GM19099 (cell line): Measurements from ENCODE around the gene GALNTL6.

Experiments used
- POLR2A ChIP-seq: IDR thresholded peaks from 3 replicates; pipeline ENCODE4 v1.6.1; 2011; ENCODE audit warnings: low read depth; ENCODE audit not compliant: insufficient read length; ENCODE audit errors: extremely low read depth

GALNTL6 gene

DNA sequence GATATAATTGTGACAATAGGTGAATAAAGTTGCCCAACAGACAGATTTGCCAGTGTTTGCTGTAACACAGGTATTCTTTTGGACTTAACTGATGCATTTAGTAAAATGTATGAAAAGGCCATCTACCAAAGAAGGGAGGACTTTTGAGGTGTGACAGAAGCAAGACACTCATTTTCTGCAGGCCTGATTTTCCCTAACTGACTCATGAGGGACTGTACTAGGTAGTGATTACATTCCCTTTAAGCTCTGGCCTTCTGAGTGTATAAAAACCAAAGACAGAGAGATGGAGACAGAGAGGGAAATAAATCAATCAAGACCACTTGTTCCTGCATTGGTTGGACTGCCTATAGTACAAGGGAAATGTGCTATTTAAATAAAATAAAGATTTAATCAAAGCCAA, 1204.6 kb downstream of the GALNTL6 start:
- TF ChIP-seq POLR2A, result no peak

DNA sequence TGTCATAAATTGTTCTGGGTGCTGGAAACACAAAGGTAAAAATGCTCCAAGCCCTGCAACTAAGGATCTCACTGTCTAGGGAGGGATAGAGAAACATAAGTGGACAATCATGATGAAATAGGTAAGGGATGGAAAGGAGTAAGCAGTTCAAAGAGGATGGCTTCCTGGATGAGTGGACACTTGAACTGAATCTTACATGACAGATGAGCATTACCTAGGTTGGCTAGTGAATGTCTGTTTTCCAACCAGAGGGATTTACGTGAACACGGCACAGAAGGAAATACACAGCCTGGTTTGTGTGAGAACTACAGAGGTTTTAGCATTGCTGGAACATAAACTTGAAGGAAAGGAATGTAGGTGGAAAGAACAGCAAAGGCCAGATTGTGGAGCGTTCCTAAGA, 1205.2 kb downstream of the GALNTL6 start:
- no peak for TF ChIP-seq POLR2A

DNA sequence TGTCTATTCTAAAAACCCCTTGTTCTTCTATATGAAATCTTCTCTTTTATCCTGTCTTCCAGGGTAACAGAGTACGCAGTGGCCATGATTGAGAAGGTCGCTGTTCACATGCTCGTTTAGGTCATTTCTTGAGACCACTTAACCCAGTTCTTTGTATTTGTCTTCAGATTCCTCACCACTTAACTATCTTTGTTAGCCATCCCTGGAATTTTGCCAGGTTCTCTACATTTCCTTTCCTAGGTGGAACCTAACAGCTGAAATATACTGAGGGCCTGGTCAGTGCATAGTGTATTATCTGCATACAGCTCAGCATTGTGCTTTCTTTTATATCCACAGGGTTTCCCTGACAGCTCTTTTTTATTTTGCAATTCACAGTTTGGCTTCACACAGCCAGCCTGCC, 1206.5 kb downstream of the GALNTL6 start:
- TF ChIP-seq POLR2A, result no peak

DNA sequence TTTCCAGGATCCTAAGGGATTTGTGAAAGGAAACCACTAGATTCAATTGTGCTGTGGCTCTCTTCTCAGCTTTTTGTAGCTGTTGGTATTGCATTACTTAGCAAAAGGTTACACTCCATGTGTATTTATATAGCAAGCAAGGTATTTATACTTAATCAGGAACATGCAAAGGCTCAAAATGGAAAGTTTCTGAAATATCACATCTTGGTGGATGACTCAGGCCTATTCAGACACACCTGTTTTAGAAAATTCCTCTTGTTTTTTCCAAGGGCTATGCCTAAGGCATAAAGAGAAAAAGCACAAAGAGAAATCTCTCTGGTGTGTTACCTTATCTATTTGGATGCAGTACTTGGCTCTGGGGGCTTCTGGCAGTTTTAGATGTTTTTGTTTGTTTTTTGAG, 1211.0 kb downstream of the GALNTL6 start:
- TF ChIP-seq POLR2A, result no peak

DNA sequence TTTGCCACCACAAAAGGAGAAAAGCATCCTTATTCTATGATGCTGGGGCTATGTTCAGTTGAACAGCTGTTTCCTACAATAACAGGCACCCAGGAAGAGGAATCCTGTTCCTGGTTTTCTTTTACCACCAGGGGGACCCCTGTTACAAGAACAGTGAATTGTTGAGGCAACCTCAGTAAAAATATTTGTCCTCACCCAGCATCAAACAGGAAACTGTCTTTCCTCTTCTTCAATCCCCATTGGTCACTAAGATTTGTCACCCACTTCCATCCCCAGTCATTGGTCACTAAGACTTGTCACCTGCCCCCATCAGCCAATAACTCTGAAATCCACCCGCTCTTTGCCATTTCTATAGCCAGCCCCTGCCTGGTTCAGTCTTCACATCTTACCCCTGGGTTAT, 1211.9 kb downstream of the GALNTL6 start:
- TF ChIP-seq POLR2A, result no peak

DNA sequence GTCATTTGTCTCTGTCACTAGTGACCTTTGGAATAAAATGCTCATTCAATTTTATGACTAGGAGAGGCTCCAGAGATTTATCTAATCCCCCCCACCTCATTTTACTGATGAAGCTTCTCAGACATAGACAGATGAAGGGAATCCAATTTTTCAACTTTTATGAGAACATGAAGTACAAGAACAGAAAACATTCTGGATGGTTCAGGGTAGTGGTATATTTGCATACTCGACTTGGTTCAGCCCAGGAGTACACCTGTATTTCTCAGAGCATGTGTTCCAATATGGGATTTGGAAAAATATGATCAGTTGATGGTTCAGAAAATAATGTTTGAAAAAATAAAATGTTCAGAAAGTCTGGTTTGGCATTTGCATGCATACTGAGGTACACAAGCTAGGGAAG, 1224.0 kb downstream of the GALNTL6 start:
- TF ChIP-seq POLR2A, result no peak

DNA sequence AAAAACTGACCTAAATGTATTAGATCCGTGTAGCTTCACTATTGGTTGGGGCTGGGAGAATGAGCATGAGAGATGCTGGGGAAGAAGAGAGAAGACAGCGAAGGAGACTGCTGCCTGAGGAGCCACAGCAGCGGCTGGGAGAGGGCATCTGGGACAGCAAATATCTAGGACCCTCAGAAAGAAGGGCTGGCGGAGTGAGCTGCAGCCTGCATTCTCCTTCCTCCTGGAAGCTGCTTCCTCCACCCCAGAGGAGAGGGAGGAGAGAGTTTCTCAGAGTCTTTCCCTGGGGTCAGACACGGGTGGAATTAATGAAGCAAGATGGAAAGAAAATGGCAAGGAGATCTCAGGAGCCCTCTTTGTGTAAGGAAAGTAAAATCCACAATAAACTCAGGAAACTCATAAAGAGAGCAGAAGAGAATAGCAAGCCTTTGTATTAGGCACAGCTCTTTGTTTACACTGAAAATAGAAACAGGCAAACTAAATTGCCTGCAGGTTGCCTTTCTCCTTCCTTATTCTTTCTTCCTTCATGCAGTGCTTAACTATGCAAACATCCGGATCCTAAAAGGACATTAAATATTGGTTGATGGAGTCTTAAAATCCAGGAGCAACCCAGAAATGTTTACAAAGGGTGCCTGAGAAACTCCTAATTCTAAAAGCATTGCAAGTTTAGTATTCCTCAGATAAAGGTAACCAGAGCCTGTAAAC, 1225.1 kb downstream of the GALNTL6 start:
- TF ChIP-seq POLR2A, result no peak

DNA sequence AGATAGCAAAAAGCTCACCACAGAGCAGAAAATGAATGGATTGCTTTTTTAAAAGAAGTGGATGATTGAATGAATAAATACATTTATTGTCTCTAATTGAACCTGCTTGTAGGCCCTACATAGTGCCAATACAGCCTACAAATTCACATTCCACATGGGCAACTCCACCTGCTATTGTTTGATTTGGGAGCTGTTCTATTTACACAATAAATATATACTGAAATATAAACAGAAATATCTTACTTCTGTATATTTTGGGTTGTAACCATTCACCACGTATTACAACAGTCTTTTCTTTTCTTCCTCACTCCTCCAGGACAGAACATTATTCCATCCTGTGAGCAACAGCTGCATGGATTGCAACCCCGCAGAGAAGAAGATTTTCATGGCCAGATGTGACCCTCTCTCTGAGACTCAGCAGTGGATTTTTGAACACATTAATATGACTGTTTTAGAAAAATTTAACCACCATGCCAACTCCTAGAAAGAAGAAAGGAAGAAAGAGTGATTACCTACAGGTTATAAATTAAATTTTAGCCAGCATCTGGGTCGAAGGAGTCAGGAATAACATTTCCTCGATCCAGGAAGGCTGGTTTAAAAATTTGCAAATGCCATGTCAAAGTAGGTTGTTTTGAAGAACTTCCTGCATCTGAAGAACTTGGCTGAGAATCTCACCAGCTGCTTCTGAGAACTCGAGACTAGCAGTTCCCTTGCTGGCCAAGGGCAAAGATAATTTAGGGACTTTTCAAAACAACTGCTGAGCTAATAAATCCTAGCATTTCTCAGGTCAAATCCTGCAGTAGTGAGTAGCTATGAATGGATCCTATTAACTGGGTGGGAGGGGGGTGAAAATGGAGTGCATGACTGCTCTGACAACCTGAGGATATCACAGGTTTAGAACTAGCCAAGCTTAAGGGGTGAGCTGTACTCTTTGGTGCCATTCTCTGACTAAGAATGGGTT, 1226.7 kb downstream of the GALNTL6 start:
- TF ChIP-seq POLR2A, result no peak

DNA sequence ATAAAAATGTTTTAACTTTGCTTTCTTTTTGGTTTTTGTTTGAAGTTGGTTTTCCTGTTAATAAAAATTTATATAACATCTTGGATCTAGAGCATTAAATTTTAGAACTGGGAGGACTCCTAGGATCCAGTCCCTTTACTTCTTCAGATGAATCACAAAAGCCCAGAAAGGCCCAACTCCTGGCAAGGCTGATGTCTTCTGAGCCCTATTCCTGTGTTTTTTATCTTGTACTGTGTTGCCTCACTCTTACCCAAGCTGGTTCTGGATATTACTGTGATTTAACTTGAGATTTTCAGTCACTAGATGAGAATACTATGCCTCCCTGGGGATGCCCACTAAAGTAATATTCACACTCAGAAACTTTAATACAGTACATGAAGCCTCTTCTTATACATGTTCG, 1228.3 kb downstream of the GALNTL6 start:
- TF ChIP-seq POLR2A, result no peak

DNA sequence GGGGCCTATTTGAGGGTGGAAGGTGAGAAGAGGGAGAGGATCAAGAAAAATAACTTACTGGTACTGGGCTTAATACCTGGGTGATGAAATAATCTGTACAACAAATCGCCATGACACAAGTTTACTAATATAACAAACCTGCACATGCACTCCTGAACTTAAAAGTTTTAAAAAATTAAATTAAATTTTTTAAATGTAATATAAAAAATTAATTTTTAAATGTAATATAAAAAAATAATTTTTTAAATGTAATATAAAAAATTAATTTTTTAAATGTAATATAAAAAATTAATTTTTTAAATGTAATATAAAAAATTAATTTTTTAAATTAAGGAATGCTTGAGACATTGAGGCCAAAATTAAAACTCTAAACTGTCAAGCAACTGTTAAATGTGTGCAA, 1231.1 kb downstream of the GALNTL6 start:
- TF ChIP-seq POLR2A, result no peak

DNA sequence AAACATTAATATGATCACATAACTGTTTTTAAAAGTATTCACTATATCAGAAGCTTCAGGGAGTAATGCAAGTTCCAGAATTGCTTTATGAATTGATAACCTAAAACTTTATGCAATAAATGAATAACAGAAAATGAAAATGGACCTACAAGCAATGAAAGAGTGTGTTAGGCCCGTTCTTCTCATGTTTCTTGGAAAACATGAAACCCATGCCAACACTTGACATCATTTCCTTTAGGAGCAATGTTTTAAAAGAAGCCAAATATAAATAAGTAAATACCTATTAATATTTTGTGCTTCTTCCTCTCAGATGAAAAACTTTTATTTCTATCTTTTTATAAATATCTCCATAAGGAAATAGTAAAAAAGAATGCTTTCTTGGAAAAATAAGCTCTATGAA, 1232.4 kb downstream of the GALNTL6 start:
- TF ChIP-seq POLR2A, result no peak

DNA sequence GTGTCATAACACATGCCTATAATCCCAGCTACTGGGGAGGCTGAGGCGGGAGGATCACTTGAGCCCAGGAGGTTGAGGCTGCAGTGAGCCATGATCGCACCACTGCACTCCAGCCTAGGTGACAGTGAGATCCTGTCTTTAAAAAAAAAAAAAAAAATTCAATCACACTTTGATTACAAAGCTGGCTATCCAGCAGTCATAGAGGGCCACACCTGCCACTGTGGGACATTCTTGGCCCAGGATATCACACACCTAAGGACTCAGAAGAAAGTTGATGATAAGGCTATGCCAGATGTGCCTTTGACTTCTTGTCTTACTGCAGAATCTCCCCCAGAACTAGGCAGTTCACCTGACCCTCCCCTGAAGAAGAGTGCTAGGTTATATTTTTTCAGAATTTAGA, 1232.9 kb downstream of the GALNTL6 start:
- TF ChIP-seq POLR2A, result no peak

DNA sequence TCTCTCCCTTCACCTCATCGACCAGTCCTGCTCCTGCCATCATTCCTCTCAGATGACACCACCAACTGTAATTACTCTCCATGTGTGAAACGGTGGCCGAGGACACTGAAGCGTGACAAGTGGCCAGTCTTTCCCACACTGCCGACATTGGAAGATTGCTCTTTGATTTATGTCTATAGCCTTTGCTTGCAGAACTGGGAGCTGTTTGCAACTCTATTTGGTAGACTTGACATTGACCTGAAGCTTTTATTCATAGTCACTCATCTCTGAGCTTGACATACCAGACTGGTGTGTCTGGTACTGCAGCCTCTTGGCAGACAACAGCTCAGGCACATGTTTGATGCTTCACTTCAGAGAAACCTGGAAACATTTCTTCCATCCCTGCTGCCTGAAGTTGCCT, 1233.6 kb downstream of the GALNTL6 start:
- TF ChIP-seq POLR2A, result no peak

DNA sequence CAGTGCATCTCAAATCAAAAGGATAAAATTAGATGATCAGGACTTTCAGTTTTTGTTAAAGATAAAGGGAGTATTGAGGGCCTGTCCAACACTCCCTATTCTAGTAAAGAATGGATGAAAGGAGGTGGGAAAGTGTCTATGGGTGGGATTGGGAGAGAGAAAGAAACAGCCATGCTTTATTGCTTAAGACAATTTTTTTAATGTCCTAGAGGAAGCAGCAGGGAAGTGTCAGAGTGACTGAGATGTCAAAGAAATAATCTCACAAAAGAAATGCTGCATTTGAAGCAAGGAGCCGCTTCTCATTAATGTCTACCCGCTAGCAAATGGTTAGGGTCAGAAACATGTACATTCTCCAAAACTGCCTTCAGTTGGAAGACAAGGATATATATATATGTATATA, 1238.0 kb downstream of the GALNTL6 start:
- no peak for TF ChIP-seq POLR2A

DNA sequence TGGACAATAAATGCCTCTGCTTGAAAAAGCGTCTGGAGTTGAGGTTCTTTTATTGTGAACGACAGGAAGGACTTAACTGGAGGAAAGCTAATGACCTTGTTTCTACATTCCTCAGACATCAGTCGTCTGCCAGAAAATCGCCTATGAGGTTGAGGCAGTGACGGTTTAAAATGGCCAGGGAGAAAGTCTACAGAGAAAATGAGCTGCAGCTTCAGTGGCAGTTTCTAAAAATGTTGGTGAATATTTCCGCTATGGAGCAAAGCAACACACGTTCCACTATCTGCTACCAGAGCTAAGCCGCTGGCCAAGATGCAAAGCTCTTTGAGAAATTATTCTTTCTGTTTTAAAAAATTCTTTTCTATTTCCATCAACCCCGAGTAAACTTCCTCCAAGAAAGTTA, 1238.5 kb downstream of the GALNTL6 start:
- TF ChIP-seq POLR2A, result no peak

DNA sequence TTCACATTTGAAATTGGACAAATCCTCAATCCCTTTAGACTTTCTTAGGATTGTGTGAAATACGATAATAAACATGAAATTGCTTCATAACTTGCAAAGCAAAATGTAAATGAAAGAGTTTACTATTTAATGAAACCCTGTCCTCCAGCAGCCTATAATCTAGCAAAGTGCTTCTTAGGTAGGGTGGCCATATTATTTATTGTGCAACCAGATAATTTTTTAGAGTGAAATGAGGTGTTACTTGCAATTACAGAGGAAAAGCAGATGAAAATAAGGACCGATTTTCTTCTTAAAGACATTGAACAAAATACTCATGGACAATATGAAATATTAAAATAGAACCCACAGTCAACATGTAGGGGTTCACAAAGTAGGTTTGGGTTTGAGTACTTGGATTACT, 1239.2 kb downstream of the GALNTL6 start:
- no peak for TF ChIP-seq POLR2A

DNA sequence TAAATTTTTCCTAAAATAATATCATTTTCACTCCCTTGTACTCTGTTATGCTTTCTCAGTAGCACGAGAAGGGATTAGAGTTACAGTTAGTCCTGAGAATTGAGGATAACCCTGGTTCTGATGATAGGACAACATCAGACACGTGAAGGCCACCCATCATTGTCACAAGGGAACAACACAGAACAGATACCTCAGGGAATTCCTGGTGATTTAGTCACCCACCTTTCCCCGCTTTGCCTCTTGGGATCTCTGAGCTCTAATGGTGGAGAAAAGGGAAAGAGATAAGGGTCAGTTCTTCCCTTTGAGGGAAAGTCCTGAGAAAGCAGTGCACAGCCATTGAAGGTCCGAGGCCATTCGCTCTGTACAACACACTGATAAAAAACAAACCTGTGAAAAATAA, 1243.1 kb downstream of the GALNTL6 start:
- no peak for TF ChIP-seq POLR2A

DNA sequence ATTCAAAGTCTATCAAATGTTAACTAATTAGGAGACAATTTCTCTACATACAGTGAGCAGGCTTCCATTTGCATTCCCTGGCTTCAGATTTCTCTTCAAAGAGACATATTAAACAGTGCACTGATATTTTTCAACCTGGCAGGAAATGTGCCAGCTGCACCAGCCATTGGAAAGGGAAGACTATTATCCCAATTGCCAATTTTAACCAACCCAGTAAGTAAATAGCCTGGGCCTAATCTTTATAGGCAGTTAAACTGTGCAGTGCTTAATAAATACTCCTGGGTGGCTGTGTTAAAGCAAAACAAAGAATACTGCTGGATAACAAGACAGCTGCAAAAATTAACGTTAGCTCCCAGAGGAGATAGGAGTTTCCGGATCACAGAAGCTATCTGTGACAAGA, 1243.5 kb downstream of the GALNTL6 start:
- TF ChIP-seq POLR2A, result no peak
